ENCODE measurements around the gene SLC10A1.
A peak's percentile ranks its signal among the peaks of the same experiment; 100 is the strongest.

SLC10A1 gene

GRCh38 chr14:69803753-69804152 lies 6.7 kb upstream of the SLC10A1 start:
- H3F3A ChIP-seq (ENCODE audit: low read depth), result no peaks in the 10 kb centered on the region
- no peaks in the 10 kb centered on the region for H3K9me2 ChIP-seq (replicated peaks; ENCODE audit: low read depth, low read length)
- no peak overlapping the region for H2AFZ ChIP-seq (ENCODE audit: low read length)
- H3K36me3 ChIP-seq (ENCODE audit: insufficient read depth, low read length), result no peaks in the 10 kb centered on the region
- H3K4me3 ChIP-seq (ENCODE audit: low read length, poor library complexity, severe bottlenecking), result no peak overlapping the region
- H3K9me3 ChIP-seq (ENCODE audit: insufficient read depth, low read depth, low read length), result no peaks in the 10 kb centered on the region
- no peak overlapping the region for H3K9ac ChIP-seq (ENCODE audit: low read depth, low read length, poor library complexity, severe bottlenecking)
- H3K4me1 ChIP-seq (ENCODE audit: insufficient read depth, low read length, poor library complexity, severe bottlenecking), result no peaks in the 10 kb centered on the region
- no peaks in the 10 kb centered on the region for H3K27me3 ChIP-seq (ENCODE audit: insufficient read depth, low read length, poor library complexity, severe bottlenecking)
- no peak overlapping the region for H3K4me2 ChIP-seq (ENCODE audit: low read depth, low read length, poor library complexity, severe bottlenecking)
- TF ChIP-seq EZH2phosphoT487 (IDR thresholded peaks at IDR 0.05; ENCODE audit: borderline replicate concordance), result no peak
- TF ChIP-seq, protein P1, sequence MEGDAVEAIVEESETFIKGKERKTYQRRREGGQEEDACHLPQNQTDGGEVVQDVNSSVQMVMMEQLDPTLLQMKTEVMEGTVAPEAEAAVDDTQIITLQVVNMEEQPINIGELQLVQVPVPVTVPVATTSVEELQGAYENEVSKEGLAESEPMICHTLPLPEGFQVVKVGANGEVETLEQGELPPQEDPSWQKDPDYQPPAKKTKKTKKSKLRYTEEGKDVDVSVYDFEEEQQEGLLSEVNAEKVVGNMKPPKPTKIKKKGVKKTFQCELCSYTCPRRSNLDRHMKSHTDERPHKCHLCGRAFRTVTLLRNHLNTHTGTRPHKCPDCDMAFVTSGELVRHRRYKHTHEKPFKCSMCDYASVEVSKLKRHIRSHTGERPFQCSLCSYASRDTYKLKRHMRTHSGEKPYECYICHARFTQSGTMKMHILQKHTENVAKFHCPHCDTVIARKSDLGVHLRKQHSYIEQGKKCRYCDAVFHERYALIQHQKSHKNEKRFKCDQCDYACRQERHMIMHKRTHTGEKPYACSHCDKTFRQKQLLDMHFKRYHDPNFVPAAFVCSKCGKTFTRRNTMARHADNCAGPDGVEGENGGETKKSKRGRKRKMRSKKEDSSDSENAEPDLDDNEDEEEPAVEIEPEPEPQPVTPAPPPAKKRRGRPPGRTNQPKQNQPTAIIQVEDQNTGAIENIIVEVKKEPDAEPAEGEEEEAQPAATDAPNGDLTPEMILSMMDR (conservative IDR thresholded peaks at IDR 0.05; ENCODE audit: low read length), result peak; percentile 48
- no peaks in the 10 kb centered on the region for H3K79me2 ChIP-seq (ENCODE audit: insufficient read depth, low read length)
- no peaks in the 10 kb centered on the region for H4K20me1 ChIP-seq (ENCODE audit: insufficient read depth, low read length, poor library complexity, severe bottlenecking)

DNA sequence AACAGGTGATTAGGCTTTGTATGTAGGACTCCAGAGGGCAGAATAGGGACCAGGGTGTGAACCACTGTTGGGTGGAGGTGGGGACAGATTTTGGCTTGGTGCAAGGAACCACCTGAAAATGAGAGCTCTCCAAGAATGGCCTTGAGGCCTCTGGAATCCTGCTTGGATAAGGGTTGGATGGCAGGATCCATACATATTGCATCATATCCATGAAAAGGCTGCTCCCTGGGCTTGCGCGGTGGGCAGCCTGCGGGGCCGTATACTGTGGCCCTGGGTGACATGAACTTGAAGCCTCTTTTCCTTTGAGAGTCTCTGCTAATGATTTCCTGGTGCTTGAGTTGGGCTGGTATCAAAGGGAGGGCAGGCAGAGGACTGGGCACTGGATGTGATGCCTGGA lies 1.3 kb upstream of the SLC10A1 start:
- Histone ChIP-seq H3K4me1 (ENCODE audit: insufficient read depth, low read length, poor library complexity, severe bottlenecking) (no peaks in the 10 kb centered on the region), H4K20me1 (ENCODE audit: insufficient read depth, low read length, poor library complexity, severe bottlenecking) (no peaks in the 10 kb centered on the region), H3K4me3 (ENCODE audit: low read length, poor library complexity, severe bottlenecking) (no peak overlapping the region), H3K27me3 (ENCODE audit: insufficient read depth, low read length, poor library complexity, severe bottlenecking) (no peaks in the 10 kb centered on the region), H2AFZ (ENCODE audit: low read length) (no peak overlapping the region), H3K9me3 (ENCODE audit: insufficient read depth, low read depth, low read length) (no peaks in the 10 kb centered on the region), H3K36me3 (ENCODE audit: insufficient read depth, low read length) (no peaks in the 10 kb centered on the region), H3K9ac (ENCODE audit: low read depth, low read length, poor library complexity, severe bottlenecking) (no peak overlapping the region), H3F3A (ENCODE audit: low read depth) (no peaks in the 10 kb centered on the region), H3K9me2 (replicated peaks; ENCODE audit: low read depth, low read length) (no peaks in the 10 kb centered on the region), H3K79me2 (ENCODE audit: insufficient read depth, low read length) (no peaks in the 10 kb centered on the region), H3K4me2 (ENCODE audit: low read depth, low read length, poor library complexity, severe bottlenecking) (no peak overlapping the region)
- TF ChIP-seq, protein P1 (conservative IDR thresholded peaks at IDR 0.05; ENCODE audit: low read length), result no peak
- no peak for TF ChIP-seq EZH2phosphoT487 (IDR thresholded peaks at IDR 0.05; ENCODE audit: borderline replicate concordance)

DNA sequence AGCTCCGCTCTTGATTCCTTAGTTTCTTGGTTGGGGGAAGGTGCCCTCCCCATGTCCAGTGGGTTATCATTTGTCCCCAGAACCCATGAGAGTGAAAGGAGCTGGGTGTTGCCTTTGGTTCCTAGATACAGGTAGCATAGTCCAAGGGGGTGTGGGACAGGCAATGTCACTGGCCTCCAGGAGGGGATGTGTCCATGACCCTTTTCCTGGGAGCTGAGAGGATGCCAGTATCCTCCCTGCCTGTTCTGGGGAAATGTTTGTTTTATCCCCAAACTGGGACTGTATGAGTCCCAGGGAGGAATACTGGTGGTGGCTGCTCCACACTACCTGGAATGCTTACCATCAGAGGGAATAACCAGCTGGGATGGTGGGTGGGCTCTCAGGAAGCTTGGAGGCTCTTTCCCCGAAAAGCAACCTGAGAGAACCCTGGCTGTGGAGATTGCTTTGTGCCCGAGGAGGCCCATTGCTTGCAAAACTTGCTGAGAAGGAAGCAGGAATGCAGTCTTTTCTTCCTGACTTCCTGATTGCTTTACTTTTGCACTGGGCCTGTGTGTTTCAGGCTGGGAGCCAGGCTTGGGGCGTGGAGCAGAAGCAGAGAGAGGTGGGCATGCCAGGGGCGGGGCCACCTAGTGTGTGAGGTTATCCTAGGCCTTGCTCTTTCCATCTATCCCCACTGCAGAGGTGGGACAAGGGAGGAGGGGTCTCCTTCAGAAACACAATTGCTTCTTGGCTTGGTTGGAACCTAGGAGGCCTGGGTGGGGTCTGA lies 715 bp upstream of the SLC10A1 start:
- H3K9me2 ChIP-seq (replicated peaks; ENCODE audit: low read depth, low read length), result no peaks in the 10 kb centered on the region
- no peak overlapping the region for H3K4me3 ChIP-seq (ENCODE audit: low read length, poor library complexity, severe bottlenecking)
- no peak overlapping the region for H3K9ac ChIP-seq (ENCODE audit: low read depth, low read length, poor library complexity, severe bottlenecking)
- H3K4me2 ChIP-seq (ENCODE audit: low read depth, low read length, poor library complexity, severe bottlenecking), result no peak overlapping the region
- TF ChIP-seq, protein P1 (conservative IDR thresholded peaks at IDR 0.05; ENCODE audit: low read length), result no peak
- TF ChIP-seq EZH2phosphoT487 (IDR thresholded peaks at IDR 0.05; ENCODE audit: borderline replicate concordance), result no peak
- H3K4me1 ChIP-seq (ENCODE audit: insufficient read depth, low read length, poor library complexity, severe bottlenecking), result no peaks in the 10 kb centered on the region
- H3K9me3 ChIP-seq (ENCODE audit: insufficient read depth, low read depth, low read length), result no peaks in the 10 kb centered on the region
- no peaks in the 10 kb centered on the region for H3K27me3 ChIP-seq (ENCODE audit: insufficient read depth, low read length, poor library complexity, severe bottlenecking)
- no peaks in the 10 kb centered on the region for H4K20me1 ChIP-seq (ENCODE audit: insufficient read depth, low read length, poor library complexity, severe bottlenecking)
- no peaks in the 10 kb centered on the region for H3F3A ChIP-seq (ENCODE audit: low read depth)
- no peak overlapping the region for H2AFZ ChIP-seq (ENCODE audit: low read length)
- H3K79me2 ChIP-seq (ENCODE audit: insufficient read depth, low read length), result no peaks in the 10 kb centered on the region
- no peaks in the 10 kb centered on the region for H3K36me3 ChIP-seq (ENCODE audit: insufficient read depth, low read length)
